22Rv1 (cell line): Measurements from ENCODE around the gene PTPRC.

ENCODE experiments used
- H3K27ac ChIP-seq: fragments of 450-650 bp; 2 replicates; pipeline ENCODE4 v1.5.1; 2017
- CTCF ChIP-seq: fragments of 450-650 bp; IDR thresholded peaks from 2 replicates; pipeline ENCODE4 v1.5.1; 2017; ENCODE audit warnings: mild to moderate bottlenecking
- ZFX ChIP-seq: fragments of 450-650 bp; IDR thresholded peaks from 2 replicates; pipeline ENCODE4 v1.6.1; 2017; ENCODE audit warnings: antibody characterized with exemption, borderline replicate concordance

The PTPRC gene

GRCh38 chr1:198643808-198644207, 5.0 kb downstream of the PTPRC start:
- H3K27ac ChIP-seq = no peak overlapping the region
- TF ChIP-seq CTCF (no peak), ZFX (no peak)

DNA sequence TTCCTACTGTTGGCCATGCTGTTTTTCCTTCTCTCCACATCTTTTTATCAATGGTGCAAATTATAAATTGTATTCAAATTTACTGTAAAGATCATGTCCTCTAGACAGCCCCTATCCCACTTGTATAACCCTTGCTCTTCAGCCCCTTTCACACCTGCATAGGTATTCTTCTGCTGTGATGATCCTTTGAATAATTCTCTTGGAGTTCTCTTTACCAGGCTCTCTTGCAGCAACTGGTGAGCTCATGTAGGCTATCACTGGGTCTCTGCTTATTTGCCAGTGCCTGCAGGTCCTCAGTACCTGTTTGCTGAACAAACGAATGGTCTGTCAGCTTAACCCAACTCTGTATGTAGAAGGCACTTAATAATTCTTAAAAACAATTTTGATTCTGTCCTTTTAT, 8.2 kb downstream of the PTPRC start:
- no peak overlapping the region for H3K27ac ChIP-seq
- TF ChIP-seq ZFX = no peak
- no peak for TF ChIP-seq CTCF

- H3K27ac ChIP-seq = no peak overlapping the region
- TF ChIP-seq ZFX (no peak), CTCF (no peak)
Observed at GRCh38 chr1:198648592-198648991, 9.8 kb downstream of the PTPRC start.

GRCh38 chr1:198649232-198649967, 10.6 kb downstream of the PTPRC start:
- H3K27ac ChIP-seq = no peak overlapping the region
- TF ChIP-seq CTCF (no peak), ZFX (no peak)

DNA sequence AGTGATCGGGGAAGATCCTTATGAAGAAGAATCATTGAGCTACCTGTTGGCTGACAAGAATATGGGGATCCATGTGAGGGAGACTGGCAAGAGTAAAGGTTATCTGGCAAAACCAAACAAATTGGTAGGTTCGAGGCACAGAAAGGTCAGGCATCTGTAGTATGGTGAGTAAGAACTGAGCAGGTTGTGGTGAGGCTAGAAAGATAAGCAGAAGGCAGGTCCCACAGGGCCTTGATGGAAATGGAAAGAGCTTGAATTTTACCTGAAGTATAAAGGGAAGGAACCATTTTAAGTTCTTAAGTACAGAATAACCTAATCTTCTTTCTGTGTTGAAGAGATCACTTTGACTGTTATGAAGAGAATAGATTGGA, 11.1 kb downstream of the PTPRC start:
- TF ChIP-seq CTCF (no peak), ZFX (no peak)
- no peak overlapping the region for H3K27ac ChIP-seq

DNA sequence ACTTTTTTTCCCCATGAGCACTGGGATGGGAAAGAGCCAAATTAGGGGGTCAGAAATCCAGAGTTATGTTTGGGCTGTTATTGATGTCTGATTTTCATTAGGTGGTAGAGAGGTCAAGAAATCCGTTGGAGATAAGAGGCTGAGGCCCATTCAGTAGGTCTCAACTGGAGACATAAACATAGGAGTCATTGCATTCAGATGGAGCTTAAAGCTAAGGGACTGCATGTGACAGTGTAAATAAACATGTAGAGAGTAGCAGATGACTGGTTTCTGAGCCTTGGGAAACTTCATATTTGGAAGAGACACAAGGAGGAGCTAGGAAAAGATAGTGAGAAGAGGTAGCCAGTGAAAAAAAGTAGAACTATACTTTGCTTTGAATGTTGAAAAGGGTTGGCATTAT, 11.7 kb downstream of the PTPRC start:
- TF ChIP-seq ZFX (no peak), CTCF (no peak)
- H3K27ac ChIP-seq = no peak overlapping the region

- no peak overlapping the region for H3K27ac ChIP-seq
- no peak for TF ChIP-seq CTCF
- no peak for TF ChIP-seq ZFX
Observed at GRCh38 chr1:198651650-198652400, 13.0 kb downstream of the PTPRC start.
